Stimulated activated CD8-positive, alpha-beta memory T cell treated with anti-CD3 and anti-CD28 coated beads, Interleukin-2, amount 100 ng/mL, for 1 hour (primary cell): Measurements from ENCODE around the gene TTC8.

Source experiments
- DNase-seq, 2 donors: peaks; one replicate each; pipeline ENCODE4 v3.0.0-alpha.2; 2020; ENCODE audit warnings: low read depth in 2 of 2

TTC8 gene

DNA sequence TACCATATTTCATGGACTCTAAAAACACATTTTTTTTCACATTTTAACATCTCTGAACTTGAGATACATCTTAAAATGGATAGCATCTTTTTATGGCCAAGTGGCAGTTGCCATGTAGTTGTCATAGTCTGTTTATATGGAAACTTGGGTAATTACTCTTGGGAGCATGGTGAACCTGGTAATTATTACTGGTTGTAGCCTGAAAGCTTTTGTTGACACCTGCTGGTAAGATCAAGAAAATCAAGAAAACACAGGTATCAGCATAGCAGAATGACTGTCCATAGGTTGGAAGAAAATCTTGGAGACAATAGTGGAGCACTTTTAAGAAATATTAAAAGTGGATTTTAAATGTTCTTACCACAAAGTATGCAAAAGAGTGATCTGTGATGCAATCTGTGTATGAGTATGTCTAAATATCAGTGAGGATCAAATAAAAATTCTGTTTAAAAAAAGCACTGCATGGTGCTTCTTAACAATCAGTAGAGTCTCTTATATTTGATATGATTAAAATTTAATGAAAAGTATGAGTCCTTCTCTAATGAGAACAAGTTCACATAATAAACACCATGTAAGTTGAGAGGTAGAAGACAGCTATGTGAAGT lies 44.2 kb downstream of the TTC8 start:
- DNase-seq: no peak

DNA sequence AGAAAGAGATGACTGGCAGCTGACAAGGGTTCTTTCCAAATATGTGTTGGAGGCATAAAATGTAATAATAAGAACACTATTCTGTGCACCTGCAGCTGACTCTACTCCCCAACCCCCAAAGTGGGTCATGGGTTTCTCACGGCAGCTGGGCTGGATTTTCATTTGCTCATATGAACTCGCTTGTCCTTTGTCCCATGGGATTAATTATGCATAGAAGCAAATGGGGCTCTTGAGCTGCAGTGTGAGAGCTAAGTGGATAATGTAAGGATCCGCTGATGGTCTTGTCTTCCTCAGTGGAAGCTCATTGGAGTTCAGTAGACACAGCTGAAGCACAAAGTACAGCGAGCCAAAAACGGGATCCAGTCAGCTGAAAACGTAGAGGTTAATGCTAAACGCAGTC lies 46.3 kb downstream of the TTC8 start:
- no peak for DNase-seq

DNA sequence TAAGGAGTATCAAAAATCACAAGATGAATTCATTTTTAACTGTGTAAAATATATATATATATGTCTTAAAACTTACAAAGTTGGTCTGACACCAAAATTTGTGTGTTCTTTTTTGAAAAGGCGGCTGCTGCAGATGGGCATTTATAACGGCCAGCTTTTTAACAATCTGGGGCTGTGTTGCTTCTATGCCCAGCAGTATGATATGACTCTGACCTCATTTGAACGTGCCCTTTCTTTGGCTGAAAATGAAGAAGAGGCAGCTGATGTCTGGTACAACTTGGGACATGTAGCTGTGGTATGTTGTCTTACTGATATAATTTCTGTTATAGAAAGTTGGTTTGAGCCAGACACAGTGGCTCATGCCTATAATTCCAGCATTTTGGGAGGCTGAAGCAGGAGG lies 47.0 kb downstream of the TTC8 start:
- no peak for DNase-seq

DNA sequence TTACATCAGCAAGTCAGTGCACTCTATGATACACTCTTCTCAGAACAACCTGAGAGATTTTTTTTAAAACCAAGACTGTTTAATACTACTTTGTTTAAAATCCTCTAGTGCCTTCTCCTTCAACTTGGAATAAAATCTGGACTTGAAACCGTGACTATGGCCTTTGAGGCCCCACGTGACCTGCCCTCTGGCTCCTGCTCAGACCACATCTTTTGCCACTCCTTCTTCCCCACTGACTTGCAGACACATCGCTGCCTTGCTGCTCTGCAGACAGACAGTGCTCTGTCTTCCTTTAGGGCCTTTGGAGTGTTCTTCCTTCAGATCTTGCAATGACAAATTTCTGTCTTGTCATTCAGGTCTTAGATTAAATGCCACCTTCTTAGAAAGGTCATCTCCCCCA lies 48.5 kb downstream of the TTC8 start:
- no peak for DNase-seq

DNA sequence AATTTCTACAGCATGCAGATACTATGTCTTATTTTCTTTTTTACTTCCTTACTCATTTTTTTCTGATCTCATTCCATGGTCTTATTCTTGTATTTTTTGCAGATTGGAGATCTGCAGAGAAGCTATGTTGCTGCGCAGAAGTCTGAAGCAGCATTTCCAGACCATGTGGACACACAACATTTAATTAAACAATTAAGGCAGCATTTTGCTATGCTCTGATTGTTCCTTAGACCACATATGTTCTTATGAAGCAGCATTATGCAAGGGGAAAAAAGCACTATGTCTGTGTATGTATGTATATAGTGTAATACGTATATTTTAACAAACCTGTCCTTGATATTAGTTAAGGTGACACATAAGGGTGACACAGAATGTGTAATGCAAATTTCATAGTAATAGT lies 52.7 kb downstream of the TTC8 start:
- no peak for DNase-seq

DNA sequence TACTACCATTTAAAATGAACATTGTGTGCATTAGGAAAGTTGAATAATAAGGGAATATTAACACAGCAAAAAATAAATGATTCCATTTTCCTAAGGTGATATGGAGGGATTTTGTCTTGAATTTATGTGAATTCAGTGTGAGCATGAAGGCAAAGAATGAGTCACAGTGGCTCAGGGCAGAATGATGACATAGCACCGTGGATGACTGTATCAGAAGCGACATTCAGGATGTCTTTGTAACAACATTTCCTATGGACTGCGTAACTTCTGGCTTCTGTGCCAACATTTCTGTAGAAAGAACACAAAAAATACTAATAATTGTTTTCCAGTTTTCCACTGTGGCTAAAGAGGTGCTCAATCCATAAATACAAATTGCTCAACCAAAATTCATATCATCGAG lies 54.6 kb downstream of the TTC8 start:
- DNase-seq: no peak

DNA sequence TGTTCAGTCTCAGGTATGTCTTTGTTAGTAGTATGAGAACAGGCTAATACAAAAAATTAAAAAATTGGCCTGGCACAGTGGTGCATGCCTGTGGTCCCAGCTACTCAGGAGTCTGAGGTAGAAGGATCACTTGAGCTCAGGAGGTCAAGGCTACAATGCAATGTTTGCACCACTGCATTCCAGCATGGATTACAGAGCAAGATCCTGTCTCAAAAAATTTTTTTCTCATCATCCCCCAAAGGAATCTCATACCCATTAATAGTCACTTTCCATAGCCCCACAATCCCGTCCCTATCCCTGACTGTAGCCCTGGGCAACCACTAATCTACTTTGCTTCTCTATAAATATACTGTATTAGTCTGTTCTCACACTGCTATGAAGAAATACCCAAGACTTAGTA lies 57.8 kb downstream of the TTC8 start:
- no peak for DNase-seq

DNA sequence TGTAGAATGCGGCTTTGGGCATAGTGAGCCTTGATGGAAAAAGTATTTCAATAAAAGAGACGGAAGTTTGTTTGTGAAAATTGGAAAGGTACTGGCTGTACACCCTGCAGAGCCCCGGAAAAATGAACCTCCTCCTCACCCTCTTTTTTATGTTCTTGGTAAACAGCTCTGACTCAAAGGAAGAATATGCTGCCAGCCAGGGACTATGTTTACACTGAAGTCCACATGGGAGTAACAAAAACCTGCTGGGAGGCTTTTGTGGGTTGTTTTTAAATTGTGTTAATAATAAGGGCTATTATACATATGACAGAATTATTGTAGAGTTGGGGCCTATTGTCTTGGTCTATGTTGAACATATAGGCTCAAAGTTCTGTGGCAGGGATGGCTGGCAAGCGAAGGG lies 70.7 kb downstream of the TTC8 start:
- no peak for DNase-seq

DNA sequence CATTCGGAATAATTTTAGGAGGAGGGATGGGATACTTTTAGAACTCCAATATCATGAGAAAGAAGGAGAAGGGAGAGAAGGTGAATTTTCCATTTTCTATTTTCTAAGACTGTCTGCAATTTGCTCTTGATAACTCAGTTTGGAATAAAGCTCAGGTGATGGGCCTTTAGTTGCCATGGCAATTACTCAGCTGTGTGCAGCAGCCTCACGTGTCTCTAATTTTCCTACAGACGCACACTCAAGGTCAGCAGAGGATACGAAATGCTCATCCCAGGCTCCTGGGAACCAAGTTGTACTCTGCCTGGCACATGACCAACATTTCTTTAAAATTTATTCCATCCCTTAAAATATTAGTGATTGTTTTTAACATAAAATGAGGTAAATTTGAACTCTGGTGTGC lies 76.7 kb downstream of the TTC8 start:
- DNase-seq: no peak

DNA sequence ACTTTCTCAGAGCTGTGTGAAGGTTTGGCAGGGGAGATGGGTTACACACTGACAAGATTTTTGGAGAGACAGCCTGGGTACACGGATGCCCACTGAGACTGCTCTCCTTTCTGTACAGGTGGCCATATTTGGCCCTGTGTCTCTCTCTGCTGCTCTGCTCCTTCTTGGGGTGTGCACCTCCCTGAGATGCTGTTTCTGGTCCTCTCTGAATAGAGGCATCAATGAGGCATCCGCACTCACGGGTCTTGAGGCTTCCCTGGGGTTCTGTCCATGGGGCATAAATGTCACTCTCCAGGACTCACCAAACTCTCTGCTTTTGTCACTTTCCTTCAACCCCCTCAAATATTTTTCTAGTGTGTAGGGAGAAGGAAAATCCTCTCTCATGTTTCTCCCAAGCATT lies 77.5 kb downstream of the TTC8 start:
- DNase-seq: no peak

DNA sequence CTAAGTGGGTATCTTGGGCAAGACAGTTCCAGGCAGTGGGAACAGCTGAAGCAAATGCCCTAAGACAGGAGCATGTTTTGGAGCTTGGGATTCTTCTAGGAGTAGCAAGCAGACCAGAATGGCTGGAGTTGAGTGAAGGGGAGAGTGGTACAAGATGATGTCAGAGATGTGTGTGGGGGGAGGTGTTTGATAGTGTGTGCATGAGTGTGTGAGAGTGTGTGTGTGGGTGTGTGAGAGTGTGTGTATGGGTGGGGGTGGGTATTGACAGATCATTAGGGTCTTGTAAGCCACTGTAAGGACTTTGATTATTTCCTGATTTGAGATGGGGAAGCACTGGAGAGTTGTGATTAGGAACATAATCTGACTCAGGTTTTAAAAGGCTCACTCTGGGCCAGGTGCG lies 78.4 kb downstream of the TTC8 start:
- no peak for DNase-seq

DNA sequence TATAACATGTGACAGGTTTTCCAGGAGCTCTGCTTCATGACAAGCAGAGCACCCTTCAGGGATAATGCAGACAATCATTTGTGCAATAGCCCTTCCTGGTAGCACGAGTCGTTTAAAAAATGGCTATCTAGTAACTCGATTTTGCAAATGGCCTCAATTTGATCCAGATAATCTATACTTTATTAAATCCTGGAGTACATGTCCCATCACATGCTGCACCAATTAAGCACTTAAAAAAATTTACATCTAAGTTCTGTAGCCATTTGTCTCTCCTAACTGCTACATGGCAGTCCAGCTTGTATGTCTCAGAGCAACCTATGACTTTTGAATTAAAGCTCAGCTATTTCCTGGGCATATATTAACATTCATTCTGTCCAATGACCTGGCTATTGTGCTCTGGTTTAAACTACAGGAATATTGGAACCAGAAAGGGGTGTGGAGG lies 79.8 kb downstream of the TTC8 start:
- DNase-seq: no peak

DNA sequence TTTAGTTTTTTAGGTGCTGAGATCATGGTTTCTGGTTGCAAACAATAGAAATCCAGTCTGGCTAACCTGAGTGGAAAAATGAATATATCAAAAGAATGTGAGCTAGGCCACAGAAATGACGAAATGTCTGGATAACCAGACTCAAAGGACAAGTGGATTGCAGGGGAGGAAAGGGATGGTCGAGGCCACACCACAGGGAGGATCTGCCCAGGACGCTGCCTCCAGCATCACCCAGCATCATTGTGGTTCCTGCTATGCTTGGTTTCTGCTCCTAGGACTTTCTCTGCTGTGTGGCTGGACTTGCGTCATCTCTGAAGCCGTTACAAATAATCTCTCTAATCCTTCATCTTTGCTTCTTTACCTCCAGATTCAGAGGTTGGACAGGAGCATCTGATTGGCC lies 80.4 kb downstream of the TTC8 start:
- no peak for DNase-seq

DNA sequence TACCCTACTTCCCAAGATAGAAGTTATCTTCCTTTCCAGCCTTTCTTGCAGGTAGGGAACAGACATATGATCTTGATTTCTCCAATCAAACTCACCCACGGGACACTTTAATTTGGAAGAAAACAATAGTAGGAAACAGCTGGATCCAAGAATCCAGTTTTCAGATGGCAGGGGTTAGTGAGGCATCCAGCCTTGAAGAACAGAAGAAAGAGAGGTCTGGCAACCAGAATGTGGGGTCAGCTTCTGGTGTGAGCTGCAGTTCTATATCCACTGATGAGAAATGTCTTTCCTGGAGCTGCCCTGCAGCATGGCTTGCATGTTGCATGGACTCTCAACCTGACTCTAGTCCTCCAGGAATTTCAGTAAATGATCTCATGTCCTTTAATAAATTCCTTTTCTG lies 83.8 kb downstream of the TTC8 start:
- DNase-seq: no peak

DNA sequence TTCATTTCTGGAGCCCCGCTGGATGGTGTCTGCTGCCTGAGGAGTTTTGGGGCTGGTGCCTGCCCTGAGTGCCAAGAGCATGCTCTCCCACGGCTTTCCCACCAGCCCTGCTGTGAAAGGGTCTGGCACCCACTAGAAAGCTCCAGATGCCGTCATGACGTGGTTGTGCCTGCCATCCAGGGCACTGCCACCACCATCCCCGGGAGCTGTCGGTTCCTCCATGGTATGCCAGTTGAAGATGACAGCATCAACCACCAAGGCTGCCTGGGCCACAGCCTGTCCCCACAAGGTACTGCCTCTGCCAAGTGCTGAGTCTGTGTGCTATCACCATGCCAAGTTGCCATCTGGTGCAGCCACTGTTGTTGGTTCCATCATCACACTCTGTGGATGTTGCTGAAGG lies 85.9 kb downstream of the TTC8 start:
- DNase-seq: no peak

DNA sequence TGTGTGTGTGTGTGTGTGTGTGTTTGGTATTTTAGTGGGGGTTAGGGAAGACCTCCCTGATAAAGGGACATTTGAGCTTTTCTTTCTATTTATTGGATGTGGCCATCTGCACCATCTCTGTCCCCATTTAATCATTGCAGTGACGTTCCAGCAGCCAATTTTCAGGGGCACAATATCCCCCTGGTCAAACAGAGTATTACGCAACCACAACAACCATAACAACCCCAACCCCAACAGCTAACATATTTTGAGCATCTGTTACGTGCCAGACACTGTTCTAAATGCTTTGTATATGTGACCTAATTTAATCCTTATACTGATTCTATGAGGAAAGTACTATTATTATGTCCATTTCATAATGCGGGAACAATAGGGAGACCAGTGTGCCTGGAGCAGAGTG lies 87.4 kb downstream of the TTC8 start:
- no peak for DNase-seq

DNA sequence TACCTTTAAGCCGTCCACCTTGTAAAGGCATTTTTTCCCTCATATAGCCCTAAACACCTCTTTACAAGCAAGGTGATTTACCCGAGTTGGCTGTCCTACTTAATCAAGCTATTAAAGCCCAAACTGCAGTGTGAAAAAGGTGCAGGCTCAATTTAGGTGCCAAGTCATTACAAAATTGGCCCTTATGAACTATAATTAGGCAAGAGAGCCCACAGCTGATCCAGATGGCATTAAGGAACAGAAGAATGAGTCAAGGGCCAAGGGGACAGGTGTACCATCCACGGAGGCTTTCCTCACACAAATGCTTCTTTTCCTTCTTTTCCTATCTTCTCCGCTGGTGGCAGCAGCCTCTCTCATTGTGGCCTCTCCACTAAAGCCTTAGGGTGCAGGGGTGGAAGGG lies 90.5 kb downstream of the TTC8 start:
- no peak for DNase-seq

DNA sequence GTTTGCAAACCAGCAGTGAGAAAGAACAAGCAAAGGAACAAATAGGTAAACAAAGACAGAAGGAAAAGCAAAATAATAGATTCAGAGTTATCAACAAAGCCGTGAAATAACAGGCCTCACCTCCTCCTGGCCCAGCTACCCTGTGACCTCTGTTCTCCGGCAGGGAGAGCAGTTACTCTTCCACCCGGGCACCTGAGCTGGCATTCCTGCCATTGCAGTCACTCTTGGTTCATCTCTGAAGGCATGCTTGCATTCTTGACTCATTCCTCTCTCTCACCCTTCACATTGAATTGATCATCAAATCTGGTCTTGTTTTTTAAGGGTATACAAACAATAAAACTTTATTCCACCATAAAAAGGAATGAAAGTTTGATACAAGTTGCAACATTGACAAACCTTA lies 95.1 kb downstream of the TTC8 start:
- DNase-seq: no peak
